Measurements from ENCODE around the gene PDZD8.

DNA sequence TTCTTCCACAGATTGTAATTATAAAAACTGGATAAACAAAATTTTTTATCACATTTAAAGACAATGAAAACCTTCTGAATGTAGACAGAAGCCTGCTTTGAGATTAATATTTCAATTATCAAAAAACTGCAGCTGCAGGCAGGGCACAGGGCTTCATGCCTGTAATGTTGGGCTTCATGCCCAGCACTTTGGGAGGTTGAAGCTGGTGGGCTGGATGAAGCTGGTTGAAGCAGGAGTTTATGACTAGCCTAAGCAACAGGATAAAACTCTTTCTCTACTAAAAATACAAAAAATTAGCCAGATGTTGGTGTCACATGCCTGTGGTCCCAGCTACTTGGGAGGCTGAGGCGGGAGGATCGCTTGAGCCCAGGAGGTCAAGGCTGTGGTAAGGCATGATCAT, 41.2 kb downstream of the PDZD8 start:
- TF ChIP-seq POLR2AphosphoS5 (IDR thresholded peaks at IDR 0.05; ENCODE audit: low read depth, low read length) = no peak
- TF ChIP-seq TAF1 (IDR thresholded peaks at IDR 0.05; ENCODE audit: borderline replicate concordance, low read depth, low read length) = no peak
- TF ChIP-seq POLR2A (IDR thresholded peaks at IDR 0.05; ENCODE audit: low read depth, low read length) = no peak
